Esophagus muscularis mucosa (tissue), 3 donors: ENCODE results near the gene PDSS2.

Source experiments
- POLR2A ChIP-seq: fragments of 450-650 bp; IDR thresholded peaks from one replicate; pipeline ENCODE4 v1.6.1; 2017; ENCODE audit warnings: antibody characterized with exemption, moderate library complexity, mild to moderate bottlenecking, low read depth
- POLR2AphosphoS5 ChIP-seq, 2 donors: sonication (generic); formaldehyde crosslinking; IDR thresholded peaks; one replicate each; pipeline ENCODE4 v1.6.1; 2017; ENCODE audit warnings: antibody characterized with exemption in 2 of 2
- TF ChIP-seq, protein P1 (sequence below), 3 experiments: fragments of 200-600 bp in 2 of 3; fragments of 450-650 bp in 1 of 3; sonication (generic) in 2 of 3; IDR thresholded peaks; one replicate each; pipeline ENCODE4 v1.5.1; 2017 to 2019; ENCODE audit warnings: antibody characterized with exemption in 3 of 3, mild to moderate bottlenecking in 2 of 3, moderate library complexity in 1 of 3

DNA sequence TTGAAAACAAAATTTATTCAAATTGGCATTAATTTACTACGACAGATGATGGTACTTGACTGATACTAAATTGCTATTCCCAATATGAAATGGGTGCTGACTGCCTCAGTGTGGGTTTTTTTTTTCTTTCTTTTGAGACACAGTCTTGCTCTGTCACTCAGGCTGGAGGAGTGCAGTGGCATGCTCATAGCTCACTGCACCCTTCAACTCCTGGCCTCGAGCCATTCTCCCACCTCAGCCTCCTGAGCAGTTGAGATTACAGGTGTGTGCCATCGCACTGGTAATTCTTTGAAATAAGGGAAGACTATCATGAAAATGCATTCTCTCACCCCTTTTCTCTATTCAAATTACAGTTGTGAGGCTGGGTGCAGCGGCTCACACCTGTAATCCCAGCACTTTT is 22.5 kb downstream of the PDSS2 start:
- TF ChIP-seq, protein P1, sequence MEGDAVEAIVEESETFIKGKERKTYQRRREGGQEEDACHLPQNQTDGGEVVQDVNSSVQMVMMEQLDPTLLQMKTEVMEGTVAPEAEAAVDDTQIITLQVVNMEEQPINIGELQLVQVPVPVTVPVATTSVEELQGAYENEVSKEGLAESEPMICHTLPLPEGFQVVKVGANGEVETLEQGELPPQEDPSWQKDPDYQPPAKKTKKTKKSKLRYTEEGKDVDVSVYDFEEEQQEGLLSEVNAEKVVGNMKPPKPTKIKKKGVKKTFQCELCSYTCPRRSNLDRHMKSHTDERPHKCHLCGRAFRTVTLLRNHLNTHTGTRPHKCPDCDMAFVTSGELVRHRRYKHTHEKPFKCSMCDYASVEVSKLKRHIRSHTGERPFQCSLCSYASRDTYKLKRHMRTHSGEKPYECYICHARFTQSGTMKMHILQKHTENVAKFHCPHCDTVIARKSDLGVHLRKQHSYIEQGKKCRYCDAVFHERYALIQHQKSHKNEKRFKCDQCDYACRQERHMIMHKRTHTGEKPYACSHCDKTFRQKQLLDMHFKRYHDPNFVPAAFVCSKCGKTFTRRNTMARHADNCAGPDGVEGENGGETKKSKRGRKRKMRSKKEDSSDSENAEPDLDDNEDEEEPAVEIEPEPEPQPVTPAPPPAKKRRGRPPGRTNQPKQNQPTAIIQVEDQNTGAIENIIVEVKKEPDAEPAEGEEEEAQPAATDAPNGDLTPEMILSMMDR (IDR thresholded peaks at IDR 0.05), result no peak
- no peak for TF ChIP-seq POLR2A
- TF ChIP-seq POLR2AphosphoS5 (IDR thresholded peaks at IDR 0.05), result no peak
